HepG2 (cell line): ENCODE data around the gene CIAO2B. TPM values are rescaled to one million over a fixed set of nuclear protein-coding genes. Genes with fewer than 3 reads are reported as not detected.

ENCODE experiments used
- ATAC-seq: fragments of 200-7000 bp; cut with Tn5 transposase; 3 replicates; pipeline ENCODE4 v1.9.1; 2020; ENCODE audit warnings: mild to moderate bottlenecking, moderate library complexity
- BruUV-seq: library from RNA; stranded (reverse); fragments of 400-500 nt; replicated peaks from 2 replicates; lab custom pipeline; 2021; lab: Mats Ljungman, UMichigan
- CTCF ChIA-PET: fragments of 300-600 bp; formaldehyde crosslinking; extraction: SDS; loops from one replicate; lab custom pipeline; 2021; ENCODE audit warnings: low total read pairs, inconsistent platforms, low intra/inter-chr PET ratio; lab: Yijun Ruan, JAX
- POLR2A ChIA-PET: fragments of 350-600 bp; sonication (Branson Sonifier 250); formaldehyde crosslinking; loops from one replicate; lab custom pipeline; 2020; ENCODE audit warnings: antibody characterized with exemption, inconsistent platforms; lab: Yijun Ruan, JAX
- DNase-seq: peaks from one replicate; pipeline ENCODE4 v3.0.0-alpha.2; 2015; ENCODE audit warnings: low spot score
- FAIRE-seq: peaks from 3 replicates; lab custom pipeline; 2011; peaks lifted over from hg19 to GRCh38; lab: Jason Lieb, UNC
- H2AFZ ChIP-seq: one replicate; pipeline ENCODE4 v1.6.1; 2011; ENCODE audit warnings: low read length, inconsistent platforms
- H3K27ac ChIP-seq: fragments of 300-600 bp; 3 replicates; pipeline ENCODE4 v1.8.0; 2011; ENCODE audit warnings: mixed run types, mild to moderate bottlenecking, mixed read lengths, low read length, inconsistent platforms; ENCODE audit not compliant: insufficient read depth; ENCODE audit errors: extremely low read length
- H3K27me3 ChIP-seq, 2 experiments: fragments of 200-600 bp in 1 of 2; 2 replicates in 1 of 2; 3 replicates in 1 of 2; pipeline versions ENCODE4 v1.6.0 to v1.8.0; 2011; ENCODE audit warnings: low read length in 2 of 2, mild to moderate bottlenecking in 2 of 2, moderate library complexity in 2 of 2, inconsistent platforms in 1 of 2; ENCODE audit not compliant: insufficient read depth in 2 of 2, control insufficient read depth in 1 of 2
- H3K36me3 ChIP-seq, 2 experiments: fragments of 200-600 bp in 1 of 2; replicated peaks in 1 of 2; 2 replicates in 1 of 2; 3 replicates in 1 of 2; pipeline versions ENCODE4 v1.5.1 to v1.8.0; 2011; ENCODE audit warnings: low read length in 2 of 2, inconsistent platforms in 1 of 2; ENCODE audit not compliant: insufficient read depth in 2 of 2, control insufficient read depth in 1 of 2
- H3K4me1 ChIP-seq: 2 replicates; pipeline ENCODE4 v1.5.1; 2012; ENCODE audit warnings: low read length, inconsistent platforms; ENCODE audit not compliant: insufficient read depth
- H3K4me2 ChIP-seq: 2 replicates; pipeline ENCODE4 v1.6.0; 2011; ENCODE audit warnings: low read depth, low read length, inconsistent platforms
- H3K4me3 ChIP-seq, 3 experiments: fragments of 200-600 bp in 1 of 3; sonication (generic), shearing (Covaris generic) in 1 of 3; replicated peaks in 1 of 3; 2 replicates each; pipeline ENCODE4 v1.5.1; 2011 to 2016; ENCODE audit warnings: low read length in 3 of 3, inconsistent platforms in 2 of 3, low read depth in 2 of 3, mild to moderate bottlenecking in 2 of 3, control low read depth in 1 of 3, mixed read lengths in 1 of 3; ENCODE audit not compliant: insufficient read depth in 1 of 3
- H3K79me2 ChIP-seq: one replicate; pipeline ENCODE4 v1.6.1; 2011; ENCODE audit warnings: low read length, inconsistent platforms; ENCODE audit not compliant: insufficient read depth
- H3K9ac ChIP-seq: 2 replicates; pipeline ENCODE4 v1.6.0; 2011; ENCODE audit warnings: mild to moderate bottlenecking, low read depth, low read length, inconsistent platforms; ENCODE audit not compliant: insufficient read depth
- H3K9me3 ChIP-seq: 2 replicates; pipeline ENCODE4 v1.5.1; 2012; ENCODE audit warnings: mild to moderate bottlenecking, low read length
- H4K20me1 ChIP-seq: 2 replicates; pipeline ENCODE4 v1.6.0; 2011; ENCODE audit warnings: inconsistent platforms, mild to moderate bottlenecking, low read length, moderate library complexity; ENCODE audit not compliant: insufficient read depth
- ARNT2 ChIP-seq: sonication (generic); formaldehyde crosslinking; IDR thresholded peaks from 2 replicates; pipeline ENCODE4 v1.8.0; 2022; ENCODE audit warnings: mild to moderate bottlenecking, low read depth, missing genetic modification reagents, moderate library complexity
- ATRX ChIP-seq: sonication (generic); formaldehyde crosslinking; IDR thresholded peaks from 2 replicates; pipeline ENCODE4 v1.4.0; 2020; ENCODE audit warnings: missing genetic modification reagents, borderline replicate concordance
- BHLHE40 ChIP-seq: IDR thresholded peaks from 2 replicates; pipeline ENCODE4 v1.6.1; 2011; ENCODE audit warnings: low read length, improper control_type of control experiment
- CHD4 ChIP-seq: fragments of 200-600 bp; sonication (generic); IDR thresholded peaks from 2 replicates; pipeline ENCODE4 v1.7.0; 2017; ENCODE audit warnings: mild to moderate bottlenecking, low read length, borderline replicate concordance
- JARID2 ChIP-seq: sonication (generic); formaldehyde crosslinking; IDR thresholded peaks from 2 replicates; pipeline ENCODE4 v1.8.1; 2023; ENCODE audit warnings: missing genetic modification reagents, inconsistent platforms; ENCODE audit not compliant: insufficient replicate concordance
- KAT2B ChIP-seq: fragments of 150-350 bp; IDR thresholded peaks from 2 replicates; pipeline ENCODE4 v1.6.1; 2014; ENCODE audit warnings: low read depth, low read length, borderline replicate concordance
- KDM5B ChIP-seq: sonication (generic); formaldehyde crosslinking; IDR thresholded peaks from 2 replicates; pipeline ENCODE4 v1.4.0; 2020; ENCODE audit warnings: missing genetic modification reagents, mild to moderate bottlenecking, borderline replicate concordance
- NR1H2 ChIP-seq: sonication (generic); formaldehyde crosslinking; IDR thresholded peaks from 2 replicates; pipeline ENCODE4 v1.8.1; 2022; ENCODE audit warnings: low read depth, missing genetic modification reagents, borderline replicate concordance
- U2AF1 ChIP-seq: fragments of 200-400 bp; formaldehyde crosslinking; optimal IDR thresholded peaks from 2 replicates; pipeline ENCODE3; 2017; ENCODE audit warnings: mild to moderate bottlenecking, low read depth, low read length
- USF2 ChIP-seq, 2 experiments: sonication (generic) in 1 of 2; formaldehyde crosslinking in 1 of 2; IDR thresholded peaks; 2 replicates each; pipeline versions ENCODE4 v1.5.1 to v1.6.1; 2011 to 2020; ENCODE audit warnings: borderline replicate concordance in 1 of 2, low read depth in 1 of 2, low read length in 1 of 2, mild to moderate bottlenecking in 1 of 2, missing genetic modification reagents in 1 of 2, moderate library complexity in 1 of 2
- ZNF207 ChIP-seq: fragments of 450-650 bp; IDR thresholded peaks from 2 replicates; pipeline ENCODE4 v1.6.1; 2016; ENCODE audit warnings: antibody characterized with exemption, borderline replicate concordance
- ZNF530 ChIP-seq: sonication (generic); formaldehyde crosslinking; IDR thresholded peaks from 2 replicates; pipeline ENCODE4 v1.5.0; 2020; ENCODE audit warnings: low read depth, mild to moderate bottlenecking, missing genetic modification reagents
- ZNF543 ChIP-seq: sonication (generic); formaldehyde crosslinking; IDR thresholded peaks from 2 replicates; pipeline ENCODE4 v1.4.0; 2020; ENCODE audit warnings: mild to moderate bottlenecking, missing genetic modification reagents
- ZNF597 ChIP-seq: sonication (generic); formaldehyde crosslinking; IDR thresholded peaks from 2 replicates; pipeline ENCODE4 v1.5.0; 2020; ENCODE audit warnings: missing genetic modification reagents
- ZNF766 ChIP-seq: sonication (generic); formaldehyde crosslinking; IDR thresholded peaks from 2 replicates; pipeline ENCODE4 v1.5.0; 2020; ENCODE audit warnings: missing genetic modification reagents, borderline replicate concordance
- WGBS: methylation state at CpG from one replicate; pipeline ENCODE4 v1.1.6; 2017; ENCODE audit warnings: low lambda C conversion rate; 5-methylcytosine and 5-hydroxymethylcytosine counted together
- in situ Hi-C: cut with HindIII; loops from 2 replicates; pipeline ENCODE4 v1.10.0; 2017; ENCODE audit warnings: low pct_unique_long_range_greater_than_20kb; ENCODE audit not compliant: extremely low pct_ligation_motif_present
- intact Hi-C: fragments of 100-400 bp; cut with micrococcal nuclease; formaldehyde crosslinking; loops from one replicate; pipeline ENCODE4 v1.10.0; 2022; ENCODE audit not compliant: unreplicated experiment
- polyA plus RNA-seq, 8 experiments: library from polyadenylated mRNA; depleted of rRNA in 3 of 8; stranded (reverse) in 7 of 8; unstranded in 1 of 8; fragments of >200 nt; fragmentation: Illumina TruSeq in 4 of 8; extraction: Trizol in 4 of 8; gene quantifications; 2 replicates each; pipeline versions ENCODE4 v1.2.1 to v1.2.3, GENCODE V29; 2011 to 2016; ENCODE audit warnings: low read depth in 4 of 8, missing spikeins in 1 of 8, mixed read lengths in 1 of 8; ENCODE audit not compliant: insufficient read depth in 1 of 8
- total RNA-seq, 5 experiments: library from RNA; depleted of rRNA; stranded (reverse); fragments of >200 nt; fragmentation: Illumina TruSeq; extraction: Trizol; gene quantifications; 2 replicates each; pipeline ENCODE4 v1.2.3, GENCODE V29; 2016; ENCODE audit warnings: low read depth in 1 of 5

Gene CIAO2B
- total and polyA plus RNA-seq, 2 of the 13 experiments (the other 11 are each of a cell fraction or from before 2014, with no cell fraction given), result 157 to 293 TPM

GRCh38 chr16:66954097-66954659 lies 20.0 kb upstream of the CIAO2B start:
- Histone ChIP-seq H3K9ac (peak overlapping the region; percentile 27; the same call in 1 of the 2 replicates), H4K20me1 (no peaks in the 10 kb centered on the region), H2AFZ (peak overlapping the region; percentile 24), H3K27me3 (peaks cover 3 to 14% of the 10 kb centered on the region in 2 experiments; a peak in 4 of 5 replicates), H3K79me2 (no peaks in the 10 kb centered on the region), H3K27ac (no peak overlapping the region), H3K36me3 (no peaks in the 10 kb centered on the region), H3K4me3 (peak overlapping the region in 2 of 3 experiments; percentile 25 to 40; a peak in 4 of 6 replicates), H3K9me3 (0 out of 2 replicates have a peak, but pooled peaks cover 5% of the 10 kb centered on the region), H3K4me2 (peak overlapping the region; percentile 74), H3K4me1 (peaks cover 73% of the 10 kb centered on the region)
- in situ Hi-C loops, result no loop called here
- ChIA-PET POLR2A (interaction anchor here (0.8 to 1.3 kb wide), 3 partner anchors 10 to 292 kb away, joined by 3 to 7 read pairs (median 3); partner anchors contain the start of gene NOL3), CTCF (interaction anchor here (0.9 to 2.4 kb wide), 6 partner anchors 8 to 226 kb away, joined by 3 to 13 read pairs (median 4); no protein-coding TSS in a partner anchor)
- BruUV-seq, result no TSS peak
- intact Hi-C loops, result loop anchor here (2.0 to 10.0 kb wide), 3 partner anchors 23 to 61 kb away; no protein-coding TSS in a partner anchor
- ATAC-seq, result peak; percentile 86
- DNase-seq, result peak; percentile 85
- FAIRE-seq, result peak; percentile 95
- WGBS, result under 1% methylated on average over 8 of the region's 8 CpGs
- TF ChIP-seq ATRX (CRISPR knock-in tag) (no peak), ZNF207 (no peak), U2AF1 (no peak), ZNF766 (no peak), ZNF543 (CRISPR knock-in tag) (no peak), BHLHE40 (no peak), CHD4 (no peak), NR1H2 (CRISPR knock-in tag) (no peak), JARID2 (CRISPR knock-in tag) (peak; percentile 54), USF2 (IDR thresholded peaks at IDR 0.05; ENCODE audit: low read depth, low read length) (no peak), USF2 (CRISPR knock-in tag; IDR thresholded peaks at IDR 0.05; ENCODE audit: borderline replicate concordance) (no peak), ARNT2 (no peak), KAT2B (no peak), KDM5B (CRISPR knock-in tag) (no peak), ZNF597 (CRISPR knock-in tag) (no peak), ZNF530 (no peak)
